HG02970 (cell line): ENCODE measurements around the gene ABCB11.
A peak's percentile ranks its signal among the peaks of the same experiment; 100 is the strongest.

ENCODE experiments used
- ATAC-seq: cut with Tn5 transposase; IDR thresholded peaks from one replicate; pipeline ENCODE4 v1.9.1; 2021; ENCODE audit warnings: mild to moderate bottlenecking, moderate library complexity, moderate number of reproducible peaks; ENCODE audit not compliant: unreplicated experiment, low FRiP score

Gene ABCB11

DNA sequence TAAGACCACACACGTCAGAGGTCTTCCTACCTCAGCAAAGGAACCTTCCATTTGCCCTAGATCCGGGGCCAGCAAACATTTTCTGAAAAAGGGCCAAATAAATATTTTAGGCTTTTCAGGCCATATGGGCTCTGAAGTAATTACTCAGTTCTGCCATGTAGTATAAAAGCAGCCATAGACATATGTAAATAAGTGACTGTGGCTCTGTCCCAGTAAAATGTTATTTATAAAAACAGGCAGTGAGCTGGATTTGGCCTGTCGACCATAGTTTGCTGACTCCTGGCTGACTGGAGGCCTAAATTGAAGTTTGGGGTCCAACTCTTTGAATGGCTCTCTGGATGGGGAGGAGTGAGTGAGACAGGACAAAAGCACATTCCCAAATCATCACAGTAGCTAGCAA is 49.5 kb downstream of the ABCB11 start:
- no peak for ATAC-seq

DNA sequence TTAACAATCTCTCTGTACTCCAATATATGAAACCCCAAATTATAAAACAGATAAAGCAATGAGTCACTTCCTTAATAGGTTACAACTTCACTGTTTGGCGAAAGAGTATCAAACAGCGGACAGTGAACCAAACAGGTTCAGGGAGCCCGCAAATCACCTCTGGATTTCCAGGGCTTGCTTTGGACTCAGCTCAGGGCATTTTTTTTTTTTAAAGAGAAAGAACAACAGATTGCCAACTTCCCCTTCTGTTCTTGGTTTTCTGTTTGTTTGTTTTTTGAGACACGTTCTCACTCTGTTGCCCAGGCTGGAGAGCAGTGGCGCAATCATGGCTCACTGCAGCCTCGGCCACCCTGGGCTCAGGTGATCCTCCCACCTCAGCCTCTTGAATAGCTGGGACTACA is 52.7 kb downstream of the ABCB11 start:
- no peak for ATAC-seq

DNA sequence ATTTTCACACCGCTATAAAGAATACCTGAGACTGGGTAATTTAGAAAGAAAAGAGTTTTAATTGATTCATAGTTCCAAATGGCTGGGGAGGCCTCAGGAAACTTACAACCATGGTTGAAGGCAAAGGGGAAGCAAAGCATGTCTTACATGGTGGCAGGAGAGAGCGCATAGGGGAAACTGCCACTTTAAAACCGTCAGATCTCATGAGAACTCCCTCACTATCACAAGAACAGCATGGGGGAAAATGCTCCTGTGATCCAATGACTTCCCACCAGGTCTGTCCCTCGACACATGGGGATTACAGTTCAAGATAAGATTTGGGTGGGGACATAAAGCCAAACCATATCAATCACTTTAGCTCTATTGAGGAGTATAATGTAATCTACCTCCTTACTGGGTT is 53.5 kb downstream of the ABCB11 start:
- no peak for ATAC-seq

DNA sequence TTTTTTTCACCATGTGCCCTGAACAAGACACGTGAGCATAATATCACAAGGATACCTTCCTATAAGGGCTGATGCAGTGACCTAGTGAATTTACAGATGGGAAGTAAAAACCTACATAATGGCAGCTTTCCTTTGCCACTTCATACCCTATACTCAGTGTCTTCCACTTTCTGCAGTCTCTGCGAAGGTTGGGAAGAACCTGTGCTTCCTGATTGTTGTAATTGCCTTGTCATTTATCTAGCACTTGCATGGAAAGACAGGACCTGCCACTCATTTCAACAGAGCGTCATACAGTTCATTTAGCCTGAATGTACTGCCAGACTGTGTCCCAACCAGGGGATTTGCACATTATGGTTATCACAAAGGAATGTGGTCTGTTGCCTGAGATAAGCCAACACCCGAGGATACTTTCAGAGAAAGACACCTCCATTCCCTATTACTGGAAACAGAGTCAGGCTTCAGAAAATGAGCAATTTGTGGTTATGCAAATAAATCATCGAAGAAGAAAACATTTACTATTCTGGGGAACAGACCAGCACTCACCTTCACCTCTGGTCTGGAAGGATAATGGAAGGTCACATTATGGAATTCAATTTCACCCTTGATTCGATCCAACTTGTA is 55.0 kb downstream of the ABCB11 start:
- no peak for ATAC-seq

DNA sequence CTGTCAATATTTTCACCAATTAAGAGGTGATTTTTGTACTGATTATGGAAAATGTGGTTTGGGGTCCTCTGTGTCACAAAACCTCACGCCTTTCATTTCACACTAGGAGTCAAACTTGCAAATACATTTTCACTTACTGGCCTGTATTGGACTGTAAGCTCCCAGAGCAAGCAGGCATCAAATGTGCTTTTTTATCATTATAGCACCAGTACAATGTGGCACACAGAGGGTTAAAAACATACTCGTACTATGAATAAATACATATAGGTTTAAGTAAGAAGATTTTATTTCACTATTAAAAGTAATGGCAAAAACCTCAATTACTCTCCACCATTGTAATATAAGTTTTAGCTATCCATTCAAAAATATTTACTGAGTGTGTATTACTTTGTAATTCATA is 56.7 kb downstream of the ABCB11 start:
- no peak for ATAC-seq

DNA sequence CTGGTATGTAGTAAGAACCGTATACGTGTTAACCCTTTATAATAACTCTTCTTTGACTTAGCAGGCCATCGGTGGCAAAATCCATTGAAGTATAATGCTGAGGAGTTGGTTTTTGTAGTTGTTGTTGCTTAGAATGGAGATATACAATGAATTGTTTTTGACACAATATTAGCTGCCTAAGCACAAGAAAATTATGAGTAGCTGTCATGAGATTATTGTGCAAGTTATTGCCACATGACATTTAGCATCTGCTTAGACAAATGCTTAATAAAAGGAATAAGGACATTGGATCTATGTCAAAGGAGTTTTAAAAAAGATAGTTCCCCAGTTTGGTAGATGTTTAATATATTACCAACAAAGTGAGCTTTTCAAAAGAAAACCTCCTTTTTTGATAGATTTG is 59.9 kb downstream of the ABCB11 start:
- ATAC-seq, result no peak

DNA sequence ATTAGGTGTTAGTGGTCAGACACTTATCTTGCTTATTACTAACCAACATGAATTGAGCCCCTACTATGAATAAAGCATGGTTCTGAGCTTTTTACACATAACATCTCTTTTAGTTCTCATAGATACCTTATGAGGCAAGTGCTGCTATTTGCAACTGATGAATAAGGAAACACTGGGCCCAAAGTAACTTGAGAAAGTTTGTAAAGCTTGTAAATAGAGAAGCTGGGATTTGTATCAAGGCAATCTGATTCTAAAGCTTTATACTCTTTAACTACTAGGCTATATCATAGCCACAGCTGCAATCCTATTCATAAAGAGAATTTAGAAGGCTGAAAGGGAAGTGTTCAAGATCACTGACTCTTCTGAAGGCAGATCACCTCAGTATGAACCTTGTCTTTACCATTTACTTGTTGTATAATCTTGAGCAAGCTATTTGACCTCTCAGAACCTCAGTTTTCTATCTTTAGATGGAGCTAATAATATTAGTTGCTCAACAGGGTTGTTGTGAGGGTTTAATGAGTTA is 60.4 kb downstream of the ABCB11 start:
- ATAC-seq, result no peak

DNA sequence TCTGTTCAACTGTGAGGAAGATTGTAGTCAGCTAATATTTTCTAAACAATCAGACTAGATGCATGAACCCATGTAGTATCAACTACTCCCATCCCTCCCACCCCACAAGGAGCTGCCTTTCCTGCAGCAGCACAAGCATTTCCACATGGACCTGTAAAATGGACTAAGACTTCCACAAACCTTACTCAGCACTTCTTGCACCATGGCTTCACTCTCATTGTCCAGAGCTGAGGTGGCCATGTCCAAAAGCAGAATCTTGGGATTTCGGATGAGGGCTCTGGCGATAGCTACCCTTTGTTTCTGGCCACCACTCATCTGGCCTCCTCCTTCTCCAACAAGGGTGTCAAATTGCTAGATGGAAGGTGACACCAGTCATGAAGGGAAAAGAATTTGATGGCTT is 61.3 kb downstream of the ABCB11 start:
- no peak for ATAC-seq

DNA sequence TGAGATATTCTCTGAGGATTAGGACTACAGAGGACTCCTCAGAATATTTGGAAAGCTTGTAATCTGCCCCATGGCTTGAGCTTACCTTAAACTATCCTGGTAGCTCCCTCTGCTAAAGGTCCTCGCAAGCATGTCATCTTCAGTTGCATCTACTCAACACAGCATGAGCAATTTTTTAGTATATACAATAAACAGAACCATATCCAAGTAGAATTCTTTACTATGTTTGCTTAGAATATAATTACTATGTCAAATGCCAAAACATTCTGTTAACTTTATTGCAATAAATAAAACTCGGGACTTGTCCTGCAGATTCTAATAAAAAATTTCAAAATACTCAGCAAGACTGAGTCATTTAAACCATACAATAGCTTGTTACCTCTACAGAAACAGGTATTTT is 62.8 kb downstream of the ABCB11 start:
- no peak for ATAC-seq

DNA sequence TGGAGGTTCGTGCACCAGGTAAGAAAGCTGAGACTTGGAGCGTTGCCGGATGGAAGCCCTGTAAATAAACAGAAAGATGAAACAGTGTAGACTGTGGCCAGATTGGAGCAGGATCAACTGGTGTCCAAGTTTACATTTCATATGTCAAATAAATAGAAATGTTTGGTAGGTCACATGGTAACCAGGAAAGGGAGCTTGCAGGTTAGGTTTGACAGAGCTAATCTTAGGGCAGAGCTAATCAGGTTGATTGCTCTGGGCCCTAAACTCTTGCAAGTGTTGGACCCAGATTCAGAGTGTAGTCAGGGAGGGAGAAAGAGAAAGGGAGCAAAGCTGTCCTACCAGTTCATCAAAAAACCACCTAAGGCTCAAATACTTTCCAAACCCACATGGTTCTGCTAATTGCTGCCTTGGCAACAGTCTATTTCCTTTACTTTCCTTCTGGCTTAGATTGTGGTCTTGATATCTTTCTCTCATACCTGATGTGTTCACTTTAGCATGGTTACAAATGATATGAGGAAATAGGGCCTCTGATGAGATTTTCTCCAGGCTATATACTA is 66.8 kb downstream of the ABCB11 start:
- ATAC-seq, result no peak

DNA sequence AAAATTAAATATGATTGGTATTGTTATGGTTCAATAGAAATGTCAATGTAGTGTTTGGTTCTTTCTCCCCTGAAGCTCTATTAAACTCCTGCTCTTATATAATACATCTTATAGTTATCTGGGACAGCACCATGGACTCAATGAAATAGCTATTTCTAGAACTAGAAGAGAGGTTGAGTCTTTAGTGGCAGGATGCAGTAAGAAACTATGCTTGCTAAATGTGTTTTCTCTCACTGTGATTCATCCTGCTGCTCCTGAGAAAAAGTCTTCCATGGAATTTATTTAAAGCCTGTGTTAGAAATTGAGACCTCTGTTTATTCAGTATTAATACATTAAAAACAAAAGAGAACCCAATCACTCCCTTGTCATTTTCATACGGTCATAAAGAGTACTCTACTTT is 68.5 kb downstream of the ABCB11 start:
- no peak for ATAC-seq

DNA sequence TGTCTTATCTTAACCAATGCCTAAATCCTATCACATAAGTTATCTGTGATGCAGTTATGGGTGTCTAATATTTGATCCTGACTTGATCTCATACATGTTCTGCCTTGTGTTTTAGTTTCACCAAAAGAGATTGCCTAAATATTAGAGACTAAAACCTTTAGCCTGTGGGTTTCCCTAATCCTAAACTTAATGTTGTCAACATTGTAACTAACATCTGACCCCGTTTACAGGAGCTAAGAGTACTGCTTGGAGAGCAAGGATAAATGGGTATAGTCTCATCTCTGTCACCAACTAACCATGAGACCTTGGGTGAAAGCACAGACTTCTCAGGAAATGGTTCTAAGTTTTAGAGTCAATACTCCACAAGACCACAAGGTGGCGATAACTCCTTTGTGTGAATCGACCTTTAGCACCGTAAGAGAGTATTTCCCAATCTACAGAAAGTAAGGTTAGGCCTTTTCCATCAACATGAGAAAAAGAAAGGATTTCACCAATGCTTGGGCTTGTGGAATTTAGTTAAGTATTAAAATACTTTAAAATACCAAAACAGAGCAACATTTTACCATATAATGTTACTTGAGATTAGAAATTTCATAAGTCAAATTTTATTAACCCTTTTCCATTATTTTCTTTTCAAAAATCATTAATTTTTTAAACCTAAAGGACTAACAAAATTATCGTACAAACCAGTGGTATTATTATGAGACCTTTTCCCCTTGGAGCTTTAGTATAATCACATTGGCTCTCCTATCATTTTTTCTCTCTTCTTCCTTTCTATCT is 69.5 kb downstream of the ABCB11 start:
- peak; percentile 71 for ATAC-seq

DNA sequence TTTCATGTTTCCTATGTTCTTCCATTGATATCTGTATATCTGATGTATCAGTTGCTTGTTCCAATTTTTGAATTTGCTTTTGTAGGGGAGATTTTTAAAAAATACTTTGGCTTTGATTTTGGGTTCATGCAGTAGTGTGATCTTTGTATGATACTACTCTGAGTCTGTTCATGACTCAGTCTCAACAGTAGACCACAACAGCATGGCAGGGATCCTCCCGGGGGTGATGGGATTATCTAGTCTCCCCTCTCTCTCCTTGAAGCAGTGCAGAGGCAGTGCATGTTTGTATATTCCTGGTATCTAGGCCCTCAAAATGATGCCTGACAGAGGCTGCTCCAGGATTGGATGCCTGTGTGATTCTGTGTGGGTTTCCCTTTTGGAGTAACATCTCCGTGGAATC is 74.7 kb downstream of the ABCB11 start:
- no peak for ATAC-seq

DNA sequence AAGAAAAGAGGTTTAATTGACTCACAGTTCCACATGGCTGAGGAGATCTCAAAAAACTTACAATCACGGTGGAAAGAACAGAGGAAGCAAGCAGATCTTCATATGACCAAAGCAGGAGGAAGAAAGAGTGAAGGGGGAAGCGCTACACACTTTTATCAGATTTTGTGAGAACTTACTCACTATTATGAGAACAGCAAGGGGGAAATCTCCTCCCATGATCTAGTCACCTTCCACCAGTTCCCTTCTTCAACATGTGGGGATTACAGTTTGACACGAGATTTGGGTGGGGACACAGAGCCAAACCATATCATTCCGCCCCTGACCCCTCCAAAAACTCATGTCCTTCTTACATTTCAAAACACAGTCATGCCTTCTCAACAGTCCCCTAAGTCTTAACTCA is 75.8 kb downstream of the ABCB11 start:
- ATAC-seq, result no peak

DNA sequence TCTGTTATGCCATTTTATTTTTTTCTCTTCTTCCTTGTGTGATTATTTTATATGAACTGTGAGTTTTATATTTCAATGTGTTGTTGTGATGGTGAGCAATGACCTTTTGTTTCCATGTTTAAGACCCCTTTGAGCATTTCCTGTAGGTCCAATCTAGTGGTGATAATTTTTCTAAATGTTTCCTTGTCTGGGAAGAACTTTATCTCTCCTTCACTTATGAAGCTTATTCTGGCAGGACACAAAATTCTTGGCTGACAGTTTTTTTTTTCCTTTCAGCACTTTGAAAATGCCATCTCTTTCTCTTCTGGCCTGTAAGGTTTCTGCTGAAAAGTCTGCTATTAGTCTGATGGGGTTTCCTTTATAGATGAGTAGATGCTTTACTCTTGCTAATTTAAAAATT is 76.9 kb downstream of the ABCB11 start:
- no peak for ATAC-seq

DNA sequence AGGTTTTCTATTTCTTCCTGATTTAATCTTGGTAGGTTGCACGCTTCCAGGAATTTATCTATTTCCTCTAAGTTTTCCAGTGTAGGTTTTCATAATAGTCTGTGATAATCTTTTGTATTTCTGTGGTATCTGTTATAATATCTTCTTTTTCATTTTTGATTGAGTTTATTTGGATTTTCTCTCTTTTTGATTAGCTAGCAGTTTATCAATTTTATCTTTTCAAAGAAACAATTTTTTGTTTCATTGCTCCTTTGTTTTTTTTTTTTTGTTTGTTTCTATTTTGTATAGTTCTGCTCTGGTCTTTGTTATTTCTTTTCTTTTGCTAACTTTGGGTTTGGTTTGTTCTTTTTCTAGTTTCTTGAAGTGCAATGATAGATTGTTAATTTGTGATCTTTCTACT is 78.7 kb downstream of the ABCB11 start:
- no peak for ATAC-seq

DNA sequence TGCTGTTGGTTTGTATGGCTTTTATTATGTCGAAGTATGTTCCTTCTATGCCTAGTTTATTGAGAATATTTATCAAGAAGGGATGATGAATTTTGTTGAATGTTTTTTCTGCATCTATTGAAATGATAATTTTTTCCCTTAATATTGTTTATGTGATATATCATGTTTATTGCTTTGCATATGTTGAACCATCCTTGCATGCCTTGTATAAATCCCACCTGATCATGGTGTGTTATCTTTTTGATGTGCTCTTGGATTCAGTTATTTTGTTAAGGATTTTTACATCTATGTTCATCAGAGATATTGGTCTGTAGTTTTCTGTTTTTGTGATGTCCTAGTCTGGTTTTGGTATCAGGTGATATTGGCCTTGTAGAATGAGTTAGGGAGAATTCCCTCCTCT is 79.3 kb downstream of the ABCB11 start:
- ATAC-seq, result no peak

DNA sequence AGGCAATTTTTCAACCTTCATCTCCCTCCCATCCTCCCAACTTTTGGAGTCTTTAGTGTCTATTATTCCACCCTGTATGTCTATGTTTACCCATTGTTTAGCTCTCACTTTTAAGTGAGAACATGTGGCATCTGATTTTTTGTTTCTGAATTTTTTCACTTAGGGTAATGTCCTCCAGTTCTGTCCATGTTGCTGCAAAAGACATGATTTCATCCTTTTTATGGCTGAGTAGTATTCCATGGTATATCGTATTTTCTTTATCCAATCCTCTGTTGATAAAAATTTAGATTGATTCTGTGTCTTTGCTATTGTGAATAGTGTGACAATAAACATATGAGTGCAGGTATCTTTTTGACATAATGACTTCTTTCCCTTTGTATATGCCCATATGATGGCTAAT is 81.8 kb downstream of the ABCB11 start:
- ATAC-seq, result no peak

DNA sequence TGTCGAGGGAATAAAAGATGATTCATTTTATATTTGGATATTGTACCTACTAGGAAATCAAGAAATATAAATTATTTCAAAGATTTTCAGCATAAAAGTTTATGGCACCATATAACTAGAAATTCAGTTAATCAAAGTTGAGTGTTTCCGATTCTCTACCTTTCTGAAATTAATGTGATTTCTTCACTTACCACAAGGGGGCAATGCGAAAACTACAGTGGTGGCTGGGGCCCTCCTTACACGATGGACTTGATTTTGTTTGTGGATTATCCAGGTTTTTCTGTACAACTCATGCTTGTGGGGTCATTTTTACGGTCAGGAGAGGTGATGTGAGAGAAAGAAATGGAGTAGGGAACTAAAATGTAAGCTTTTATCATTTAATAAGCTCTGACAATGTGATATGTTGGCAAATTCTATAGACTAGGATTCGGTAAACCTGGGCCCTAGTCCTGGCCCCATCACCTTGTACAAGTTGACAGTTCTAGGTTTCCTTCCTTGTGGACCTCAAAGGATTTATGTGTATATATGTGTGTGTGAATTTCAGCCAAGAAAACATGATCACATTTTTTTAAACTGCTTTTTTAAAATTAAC is 82.4 kb downstream of the ABCB11 start:
- no peak for ATAC-seq

DNA sequence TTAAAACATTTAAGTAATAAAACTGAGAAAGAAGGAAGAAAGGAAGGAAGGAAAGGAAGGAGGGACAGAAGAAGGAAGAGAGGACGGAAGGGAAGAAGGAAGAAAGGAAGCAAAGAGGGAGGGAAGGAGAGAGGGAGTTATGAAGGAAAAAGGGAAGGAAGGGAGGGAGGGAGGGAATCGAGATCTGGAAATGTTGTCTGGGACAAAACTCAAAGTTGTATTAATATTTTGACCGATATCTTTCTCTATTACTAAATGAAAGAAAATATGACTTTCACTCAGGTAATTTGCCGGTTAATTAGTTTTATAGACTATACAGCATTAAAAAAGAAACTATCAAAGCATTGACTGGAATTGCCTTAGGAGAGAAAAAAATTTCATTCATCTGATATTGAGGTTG is 85.6 kb downstream of the ABCB11 start:
- no peak for ATAC-seq

DNA sequence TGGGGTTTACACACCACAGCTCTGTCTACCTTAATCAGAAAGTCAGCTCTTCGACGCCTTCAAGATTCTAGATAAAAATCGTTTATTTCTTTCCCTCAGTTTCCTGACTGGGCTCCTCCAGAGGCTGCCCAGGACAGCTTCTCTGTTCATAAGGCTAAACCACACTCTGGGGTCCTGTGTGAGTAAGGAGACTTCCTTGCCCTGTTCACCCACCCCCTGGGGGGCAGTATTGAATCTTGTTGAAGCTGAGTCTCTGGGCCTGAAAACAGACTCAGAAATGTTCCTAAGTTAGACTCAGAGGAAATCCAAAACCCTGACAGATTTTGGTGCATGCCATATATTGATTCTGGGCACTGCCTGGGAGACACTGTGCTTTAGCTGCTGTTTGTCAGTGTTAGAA is 87.1 kb downstream of the ABCB11 start:
- ATAC-seq, result no peak

DNA sequence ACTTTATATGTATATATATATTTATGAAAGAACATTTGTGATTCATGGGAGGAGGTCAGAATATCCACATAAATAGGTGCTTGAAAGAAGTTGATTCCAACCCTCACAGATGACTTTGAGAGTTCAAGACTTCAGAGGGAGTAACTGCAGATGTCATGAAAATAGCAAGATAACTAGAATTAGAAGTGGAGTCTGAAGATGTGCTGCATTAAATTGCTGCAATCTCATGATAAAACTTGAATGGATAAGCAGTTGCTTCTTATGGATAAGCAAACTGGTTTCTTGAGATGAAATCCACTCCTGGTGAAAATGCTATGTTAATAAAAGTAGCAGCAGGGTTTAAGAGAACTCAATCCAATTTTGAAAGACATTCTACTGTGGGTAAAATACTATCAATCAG is 89.8 kb downstream of the ABCB11 start:
- ATAC-seq, result no peak
